IMR-90 (cell line): ENCODE results near the gene KRT6A. TPM values are rescaled to one million over a fixed set of nuclear protein-coding genes. Genes with fewer than 3 reads are reported as not detected.

Source experiments
- ATAC-seq: fragments of 200-7000 bp; cut with Tn5 transposase; 2 replicates; pipeline ENCODE4 v1.9.1; 2020; ENCODE audit warnings: low read depth, mild to moderate bottlenecking, moderate library complexity
- BruUV-seq: library from RNA; stranded (reverse); fragments of 400-500 nt; replicated peaks from 2 replicates; lab custom pipeline; 2021; lab: Mats Ljungman, UMichigan
- CTCF ChIA-PET: fragments of 300-600 bp; formaldehyde crosslinking; extraction: SDS; loops from one replicate; lab custom pipeline; 2021; ENCODE audit warnings: antibody characterized with exemption; lab: Yijun Ruan, JAX
- POLR2A ChIA-PET: fragments of 300-600 bp; sonication (Branson Sonifier 250); formaldehyde crosslinking; loops from one replicate; lab custom pipeline; 2022; ENCODE audit warnings: antibody characterized with exemption; ENCODE audit not compliant: unreplicated experiment; lab: Charles Lee
- DNase-seq: peaks from one replicate; pipeline ENCODE4 v3.0.0; 2013
- H2AFZ ChIP-seq: replicated peaks from 2 replicates; pipeline ENCODE3; 2013; ENCODE audit warnings: low read length, mild to moderate bottlenecking; ENCODE audit not compliant: poor library complexity
- H2AK5ac ChIP-seq: 2 replicates; pipeline ENCODE4 v1.6.1; 2013; ENCODE audit warnings: low read depth, low read length, inconsistent platforms
- H2AK9ac ChIP-seq: replicated peaks from 2 replicates; pipeline ENCODE3; 2013; ENCODE audit warnings: mild to moderate bottlenecking, low read depth, low read length, moderate library complexity; ENCODE audit not compliant: poor library complexity
- H2BK120ac ChIP-seq: 2 replicates; pipeline ENCODE4 v1.6.1; 2013; ENCODE audit warnings: low read depth, low read length, inconsistent platforms
- H2BK15ac ChIP-seq: 3 replicates; pipeline ENCODE4 v1.6.1; 2013; ENCODE audit warnings: low read depth, low read length, inconsistent platforms
- H2BK20ac ChIP-seq: 2 replicates; pipeline ENCODE4 v1.6.1; 2013; ENCODE audit warnings: low read depth, mild to moderate bottlenecking, inconsistent platforms, low read length, moderate library complexity
- H2BK5ac ChIP-seq: 2 replicates; pipeline ENCODE4 v1.6.1; 2013; ENCODE audit warnings: mild to moderate bottlenecking, low read depth, low read length, inconsistent platforms; ENCODE audit not compliant: poor library complexity, severe bottlenecking
- H3K14ac ChIP-seq: replicated peaks from 2 replicates; pipeline ENCODE4 v1.6.1; 2013; ENCODE audit warnings: low read depth, low read length, inconsistent platforms
- H3K18ac ChIP-seq: 2 replicates; pipeline ENCODE4 v1.6.1; 2013; ENCODE audit warnings: low read depth, low read length, control low read depth
- H3K23ac ChIP-seq: 2 replicates; pipeline ENCODE4 v1.6.1; 2013; ENCODE audit warnings: low read depth, low read length, inconsistent platforms
- H3K27ac ChIP-seq: 2 replicates; pipeline ENCODE4 v1.5.1; 2013; ENCODE audit warnings: mild to moderate bottlenecking, control low read depth, low read length; ENCODE audit not compliant: insufficient read depth
- H3K27me3 ChIP-seq: 2 replicates; pipeline ENCODE4 v1.6.1; 2013; ENCODE audit warnings: low read length; ENCODE audit not compliant: control insufficient read depth, insufficient read depth
- H3K36me3 ChIP-seq: 2 replicates; pipeline ENCODE4 v1.6.1; 2013; ENCODE audit warnings: low read length, mixed read lengths; ENCODE audit not compliant: control insufficient read depth, insufficient read depth
- H3K4ac ChIP-seq: 2 replicates; pipeline ENCODE4 v1.6.1; 2013; ENCODE audit warnings: low read depth, low read length, inconsistent platforms
- H3K4me1 ChIP-seq: 2 replicates; pipeline ENCODE4 v1.6.1; 2013; ENCODE audit warnings: low read length, mixed read lengths; ENCODE audit not compliant: control insufficient read depth, insufficient read depth
- H3K4me2 ChIP-seq: 2 replicates; pipeline ENCODE4 v1.6.1; 2013; ENCODE audit warnings: low read depth, mild to moderate bottlenecking, control low read depth, low read length, moderate library complexity
- H3K4me3 ChIP-seq: 2 replicates; pipeline ENCODE4 v1.5.1; 2013; ENCODE audit warnings: low read depth, mild to moderate bottlenecking, control low read depth, low read length, moderate library complexity; ENCODE audit not compliant: insufficient read depth
- H3K56ac ChIP-seq: 2 replicates; pipeline ENCODE4 v1.6.1; 2013; ENCODE audit warnings: low read length, inconsistent platforms; ENCODE audit not compliant: insufficient read depth; ENCODE audit errors: extremely low read depth
- H3K79me1 ChIP-seq, 2 experiments: 2 replicates each; pipeline ENCODE4 v1.6.1; 2013; ENCODE audit warnings: low read length in 2 of 2, inconsistent platforms in 1 of 2, low read depth in 1 of 2
- H3K9ac ChIP-seq: 2 replicates; pipeline ENCODE4 v1.6.1; 2013; ENCODE audit warnings: low read depth, low read length, control low read depth
- H3K9me1 ChIP-seq: 2 replicates; pipeline ENCODE4 v1.6.1; 2013; ENCODE audit warnings: low read length, inconsistent platforms; ENCODE audit not compliant: insufficient read depth
- H3K9me3 ChIP-seq: 2 replicates; pipeline ENCODE4 v1.6.1; 2013; ENCODE audit warnings: low read length; ENCODE audit not compliant: control insufficient read depth, insufficient read depth
- H4K20me1 ChIP-seq: 2 replicates; pipeline ENCODE4 v1.6.1; 2013; ENCODE audit warnings: low read length, inconsistent platforms; ENCODE audit not compliant: insufficient read depth
- H4K5ac ChIP-seq: 2 replicates; pipeline ENCODE4 v1.6.1; 2013; ENCODE audit warnings: mild to moderate bottlenecking, low read depth, low read length, control low read depth
- H4K8ac ChIP-seq, 2 experiments: 2 replicates each; pipeline ENCODE4 v1.6.1; 2013; ENCODE audit warnings: low read depth in 2 of 2, low read length in 2 of 2, control low read depth in 1 of 2, inconsistent platforms in 1 of 2
- H4K91ac ChIP-seq: 2 replicates; pipeline ENCODE4 v1.6.1; 2013; ENCODE audit warnings: low read depth, low read length, inconsistent platforms; ENCODE audit not compliant: insufficient read depth
- BHLHE40 ChIP-seq: fragments of 150-350 bp; IDR thresholded peaks from 2 replicates; pipeline ENCODE4 v1.6.1; 2016; ENCODE audit warnings: mild to moderate bottlenecking, low read depth, low read length
- CEBPB ChIP-seq: IDR thresholded peaks from 2 replicates; pipeline ENCODE4 v1.6.1; 2012; ENCODE audit warnings: low read depth, low read length, improper control_type of control experiment
- CHD1 ChIP-seq: IDR thresholded peaks from 2 replicates; pipeline ENCODE4 v1.6.1; 2012; ENCODE audit warnings: low read depth, low read length, improper control_type of control experiment
- FOS ChIP-seq: fragments of 150-350 bp; IDR thresholded peaks from 2 replicates; pipeline ENCODE4 v1.6.1; 2016; ENCODE audit warnings: low read depth, low read length
- MAFK ChIP-seq: IDR thresholded peaks from 2 replicates; pipeline ENCODE4 v1.6.1; 2012; ENCODE audit warnings: low read depth, low read length, improper control_type of control experiment
- MAZ ChIP-seq: IDR thresholded peaks from 2 replicates; pipeline ENCODE4 v1.6.1; 2012; ENCODE audit warnings: low read depth, mild to moderate bottlenecking, low read length, improper control_type of control experiment, moderate library complexity, borderline replicate concordance
- MXI1 ChIP-seq: IDR thresholded peaks from 2 replicates; pipeline ENCODE4 v1.6.1; 2012; ENCODE audit warnings: low read depth, mild to moderate bottlenecking, low read length, moderate library complexity, borderline replicate concordance
- NFE2L2 ChIP-seq: fragments of 150-350 bp; IDR thresholded peaks from 2 replicates; pipeline ENCODE4 v1.6.1; 2016; ENCODE audit warnings: low read depth, mild to moderate bottlenecking, low read length
- POLR2A ChIP-seq: IDR thresholded peaks from 2 replicates; pipeline ENCODE4 v1.6.1; 2012; ENCODE audit warnings: mild to moderate bottlenecking, low read depth, low read length
- RAD21 ChIP-seq: IDR thresholded peaks from 2 replicates; pipeline ENCODE4 v1.6.1; 2012; ENCODE audit warnings: low read length, improper control_type of control experiment
- RCOR1 ChIP-seq: IDR thresholded peaks from 2 replicates; pipeline ENCODE4 v1.6.1; 2012; ENCODE audit warnings: mild to moderate bottlenecking, low read length, improper control_type of control experiment; ENCODE audit not compliant: insufficient replicate concordance
- RFX5 ChIP-seq: IDR thresholded peaks from 2 replicates; pipeline ENCODE4 v1.8.0; 2012; ENCODE audit warnings: low read depth, mild to moderate bottlenecking, low read length, moderate library complexity
- SMC3 ChIP-seq: fragments of 150-350 bp; IDR thresholded peaks from 2 replicates; pipeline ENCODE4 v1.6.1; 2016; ENCODE audit warnings: low read depth, mild to moderate bottlenecking, antibody characterized with exemption, low read length, moderate library complexity
- WGBS, 2 experiments: methylation state at CpG; one replicate each; pipeline versions ENCODE4 v1.1.5 to v1.1.7; 2013; ENCODE audit warnings: missing lambda C conversion rate in 2 of 2; ENCODE audit not compliant: insufficient read length in 1 of 2; ENCODE audit errors: extremely low coverage in 2 of 2; 5-methylcytosine and 5-hydroxymethylcytosine counted together
- dilution Hi-C: fragments of 300-500 bp; cut with HindIII; formaldehyde crosslinking; loops from one replicate; pipeline ENCODE4 v1.14.3; 2018; ENCODE audit warnings: low sequenced_read_pairs; ENCODE audit not compliant: unreplicated experiment
- in situ Hi-C: fragments of 300-500 bp; cut with MboI; formaldehyde crosslinking; loops from 3 replicates; pipeline ENCODE4 v1.14.3; 2019; ENCODE audit warnings: low sequenced_read_pairs, inconsistent platforms, mixed read lengths
- intact Hi-C: fragments of 100-400 bp; cut with micrococcal nuclease; formaldehyde crosslinking; loops from 2 replicates; pipeline ENCODE4 v1.10.0; 2022
- polyA plus RNA-seq, 3 experiments: library from polyadenylated mRNA; depleted of rRNA; stranded (reverse); fragments of >200 nt; gene quantifications; 2 replicates each; pipeline ENCODE4 v1.2.3, GENCODE V29; 2012; ENCODE audit warnings: low replicate concordance in 1 of 3
- total RNA-seq: library from RNA; depleted of rRNA; stranded (reverse); fragments of >200 nt; gene quantifications from 2 replicates; pipeline ENCODE4 v1.2.3, GENCODE V29; 2012
- TF ChIP-seq, protein P1 (sequence below): fragments of 150-350 bp; IDR thresholded peaks from 2 replicates; pipeline ENCODE4 v1.6.1; 2017; ENCODE audit warnings: mild to moderate bottlenecking, antibody characterized with exemption, low read length, low read depth
- TF ChIP-seq, protein P2 (sequence below): conservative IDR thresholded peaks from 2 replicates; pipeline ENCODE4 v1.5.1; 2012; ENCODE audit warnings: mild to moderate bottlenecking, low read depth, low read length, improper control_type of control experiment

The KRT6A gene
- total and polyA plus RNA-seq, 2 of the 4 experiments (the other 2 are of a cell fraction): not detected

DNA sequence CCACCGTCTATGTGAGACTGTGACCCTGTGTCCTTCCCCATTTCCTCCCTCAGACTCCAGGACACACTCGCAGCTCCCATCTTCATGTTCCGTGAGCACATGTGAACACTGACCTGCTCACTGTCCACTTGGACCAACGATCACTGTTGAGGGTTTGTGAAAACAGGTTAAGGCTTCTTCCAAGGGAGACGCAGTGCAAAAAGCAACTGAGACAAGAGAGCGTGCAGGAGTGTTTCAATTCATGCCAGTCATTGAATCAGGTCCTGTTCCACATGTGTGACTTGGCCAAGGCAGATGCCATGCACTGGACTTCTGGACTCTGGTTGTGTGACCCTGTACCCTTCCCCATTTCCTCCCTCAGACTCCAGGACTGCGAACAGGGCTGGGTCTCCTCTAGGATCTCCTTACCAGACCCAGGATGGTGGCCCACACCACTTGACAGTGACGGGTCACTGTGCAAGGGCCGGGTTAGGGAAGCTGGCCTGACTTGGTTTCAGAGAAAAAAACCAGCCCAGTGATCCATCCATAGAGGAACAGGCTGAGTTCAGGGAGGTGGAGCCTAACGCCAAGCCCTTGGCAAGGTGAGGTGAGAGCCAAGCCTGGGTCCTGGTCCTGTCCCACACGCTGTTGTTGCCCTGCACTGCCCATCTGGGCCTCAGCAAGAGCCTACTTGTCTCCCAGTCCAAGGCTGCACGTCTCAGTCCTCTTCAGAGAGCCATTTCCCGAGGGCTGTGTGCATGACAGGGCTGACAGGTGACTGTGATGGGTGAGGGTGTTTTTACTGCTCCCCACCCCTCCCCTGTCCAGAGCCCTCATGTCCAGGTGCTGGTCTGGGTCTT lies 32.8 kb upstream of the KRT6A start:
- ATAC-seq: no peak
- Histone ChIP-seq H4K8ac (no peak overlapping the region), H3K4ac (no peak overlapping the region), H3K27me3 (peaks cover 41% of the 10 kb centered on the region), H2AK9ac (no peak overlapping the region), H3K4me1 (no peaks in the 10 kb centered on the region), H4K20me1 (no peaks in the 10 kb centered on the region; the same call in 1 of the 2 replicates), H3K18ac (no peak overlapping the region), H2BK5ac (no peak overlapping the region), H3K4me3 (no peak overlapping the region), H3K23ac (no peak overlapping the region), H3K14ac (no peak overlapping the region), H2AFZ (no peak overlapping the region), H3K56ac (no peak overlapping the region), H4K91ac (no peak overlapping the region), H2BK20ac (no peak overlapping the region), H2BK120ac (no peak overlapping the region), H3K9ac (no peak overlapping the region), H3K36me3 (no peaks in the 10 kb centered on the region), H3K4me2 (no peak overlapping the region), H2BK15ac (no peak overlapping the region), H4K5ac (no peak overlapping the region), H3K9me3 (no peaks in the 10 kb centered on the region), H3K9me1 (no peaks in the 10 kb centered on the region), H2AK5ac (no peak overlapping the region), H3K79me1 (no peaks in the 10 kb centered on the region), H3K27ac (no peak overlapping the region)
- dilution Hi-C loops: no loop called here
- WGBS, 2 experiments: 37% methylated on average over 4 of the region's 13 CpGs; no CpG with 5 or more reads in 1 of the 2 experiments
- intact Hi-C loops: no loop called here
- DNase-seq: no peak
- in situ Hi-C loops: no loop called here
- BruUV-seq: no TSS peak
- no peak for TF ChIP-seq CHD1
- TF ChIP-seq POLR2A: no peak
- no peak for TF ChIP-seq RCOR1
- no peak for TF ChIP-seq MAZ
- no peak for TF ChIP-seq MXI1
- TF ChIP-seq, protein P1, sequence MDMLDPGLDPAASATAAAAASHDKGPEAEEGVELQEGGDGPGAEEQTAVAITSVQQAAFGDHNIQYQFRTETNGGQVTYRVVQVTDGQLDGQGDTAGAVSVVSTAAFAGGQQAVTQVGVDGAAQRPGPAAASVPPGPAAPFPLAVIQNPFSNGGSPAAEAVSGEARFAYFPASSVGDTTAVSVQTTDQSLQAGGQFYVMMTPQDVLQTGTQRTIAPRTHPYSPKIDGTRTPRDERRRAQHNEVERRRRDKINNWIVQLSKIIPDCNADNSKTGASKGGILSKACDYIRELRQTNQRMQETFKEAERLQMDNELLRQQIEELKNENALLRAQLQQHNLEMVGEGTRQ: no peak
- no peak for TF ChIP-seq CEBPB
- TF ChIP-seq RAD21: no peak
- no peak for TF ChIP-seq NFE2L2
- no peak for TF ChIP-seq MAFK
- TF ChIP-seq SMC3: no peak
- TF ChIP-seq FOS: no peak
- TF ChIP-seq, protein P2, sequence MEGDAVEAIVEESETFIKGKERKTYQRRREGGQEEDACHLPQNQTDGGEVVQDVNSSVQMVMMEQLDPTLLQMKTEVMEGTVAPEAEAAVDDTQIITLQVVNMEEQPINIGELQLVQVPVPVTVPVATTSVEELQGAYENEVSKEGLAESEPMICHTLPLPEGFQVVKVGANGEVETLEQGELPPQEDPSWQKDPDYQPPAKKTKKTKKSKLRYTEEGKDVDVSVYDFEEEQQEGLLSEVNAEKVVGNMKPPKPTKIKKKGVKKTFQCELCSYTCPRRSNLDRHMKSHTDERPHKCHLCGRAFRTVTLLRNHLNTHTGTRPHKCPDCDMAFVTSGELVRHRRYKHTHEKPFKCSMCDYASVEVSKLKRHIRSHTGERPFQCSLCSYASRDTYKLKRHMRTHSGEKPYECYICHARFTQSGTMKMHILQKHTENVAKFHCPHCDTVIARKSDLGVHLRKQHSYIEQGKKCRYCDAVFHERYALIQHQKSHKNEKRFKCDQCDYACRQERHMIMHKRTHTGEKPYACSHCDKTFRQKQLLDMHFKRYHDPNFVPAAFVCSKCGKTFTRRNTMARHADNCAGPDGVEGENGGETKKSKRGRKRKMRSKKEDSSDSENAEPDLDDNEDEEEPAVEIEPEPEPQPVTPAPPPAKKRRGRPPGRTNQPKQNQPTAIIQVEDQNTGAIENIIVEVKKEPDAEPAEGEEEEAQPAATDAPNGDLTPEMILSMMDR: no peak
- no peak for TF ChIP-seq BHLHE40
- TF ChIP-seq RFX5: no peak
- CTCF ChIA-PET: no interaction called here
- POLR2A ChIA-PET: no interaction called here
